Measurements from ENCODE around the gene RPL10.

GRCh38 chrX:154354013-154354412, 44.2 kb upstream of the RPL10 start:
- TF ChIP-seq CTCF (IDR thresholded peaks at IDR 0.05) (no peak), POLR2A (IDR thresholded peaks at IDR 0.05) (no peak)
